GM18505 (cell line): Measurements from ENCODE around the gene ZNFX1.
A peak's percentile ranks its signal among the peaks of the same experiment; 100 is the strongest.

ENCODE experiments used
- ATAC-seq: cut with Tn5 transposase; IDR thresholded peaks from one replicate; pipeline ENCODE4 v1.9.1; 2021; ENCODE audit not compliant: unreplicated experiment
- POLR2A ChIP-seq: IDR thresholded peaks from 4 replicates; pipeline ENCODE4 v1.6.1; 2011; ENCODE audit warnings: borderline replicate concordance; ENCODE audit not compliant: insufficient read depth, insufficient read length; ENCODE audit errors: extremely low read depth

The ZNFX1 gene

GRCh38 chr20:49287555-49288249 is 9.8 kb upstream of the ZNFX1 start:
- no peak for ATAC-seq
- TF ChIP-seq POLR2A = no peak

GRCh38 chr20:49286689-49287551 is 9.1 kb upstream of the ZNFX1 start:
- ATAC-seq = no peak
- peak; percentile 41 for TF ChIP-seq POLR2A

GRCh38 chr20:49285813-49286494 is 8.1 kb upstream of the ZNFX1 start:
- peak; percentile 42 for TF ChIP-seq POLR2A
- ATAC-seq = no peak

- no peak for ATAC-seq
- TF ChIP-seq POLR2A = no peak
These were observed 7.4 kb upstream of the ZNFX1 start for GRCh38 chr20:49285233-49285668.

GRCh38 chr20:49284818-49285217 is 7.0 kb upstream of the ZNFX1 start:
- ATAC-seq = no peak

GRCh38 chr20:49283703-49284625 is 6.1 kb upstream of the ZNFX1 start:
- ATAC-seq = no peak
- no peak for TF ChIP-seq POLR2A

More at GRCh38 chr20:49284818-49285217, 7.0 kb upstream of the ZNFX1 start:
- TF ChIP-seq POLR2A = no peak

GRCh38 chr20:49283176-49283702 is 5.4 kb upstream of the ZNFX1 start:
- no peak for TF ChIP-seq POLR2A
- ATAC-seq = no peak

GRCh38 chr20:49282584-49283171 is 4.8 kb upstream of the ZNFX1 start:
- peak; percentile 40 for TF ChIP-seq POLR2A
- no peak for ATAC-seq

- no peak for ATAC-seq
- no peak for TF ChIP-seq POLR2A
These were observed 4.1 kb upstream of the ZNFX1 start for GRCh38 chr20:49281913-49282467.

GRCh38 chr20:49281059-49281912 is 3.4 kb upstream of the ZNFX1 start:
- peak; percentile 8 for TF ChIP-seq POLR2A
- ATAC-seq = no peak

- ATAC-seq = no peak
- peak; percentile 4 for TF ChIP-seq POLR2A
These were observed 2.7 kb upstream of the ZNFX1 start for GRCh38 chr20:49280463-49281058.
